Islet precursor cell (in vitro differentiated cells): ENCODE results near the gene COL16A1.

Experiments
- DNase-seq: peaks from one replicate; pipeline ENCODE4 v3.0.0-alpha.2; 2018

Gene COL16A1

DNA sequence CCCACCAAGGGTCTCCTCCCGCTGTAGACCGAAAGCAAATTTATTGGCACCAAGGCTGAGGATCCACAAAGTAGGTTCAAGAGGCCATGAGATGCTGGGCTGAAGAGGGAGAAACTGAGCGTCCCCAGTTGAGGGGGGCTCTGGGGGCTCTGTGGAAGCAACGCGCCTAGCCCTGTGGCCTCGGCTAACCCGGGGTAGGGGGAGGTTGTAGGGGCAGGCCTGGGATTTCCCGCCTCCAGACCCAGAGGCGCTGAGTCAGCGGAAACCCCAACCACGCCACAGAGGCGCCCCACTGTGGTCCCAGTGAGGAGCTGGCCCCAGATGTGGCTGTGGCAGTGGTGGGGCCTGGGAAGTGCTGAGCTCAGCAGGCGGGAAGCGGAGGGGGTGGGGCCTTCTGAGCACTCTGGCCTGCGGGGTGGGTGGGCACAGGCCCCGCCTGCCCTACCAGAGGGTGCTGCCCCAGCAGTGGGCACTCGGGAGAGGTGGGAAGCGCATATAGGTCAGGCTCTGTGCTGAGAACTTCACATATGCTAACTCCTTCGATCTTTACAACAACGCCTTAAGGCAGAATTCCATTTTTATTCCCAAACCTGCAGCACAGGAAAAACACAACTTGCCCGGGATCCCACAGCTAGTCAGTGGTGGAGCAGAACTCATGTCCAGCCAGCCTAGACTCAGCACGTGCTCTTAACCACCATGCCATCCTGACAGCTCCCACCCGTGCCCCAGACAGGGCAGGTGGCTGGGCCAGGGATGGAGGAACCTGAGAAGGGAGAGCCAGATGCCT lies 1.5 kb upstream of the COL16A1 start:
- peak; percentile 88 for DNase-seq

DNA sequence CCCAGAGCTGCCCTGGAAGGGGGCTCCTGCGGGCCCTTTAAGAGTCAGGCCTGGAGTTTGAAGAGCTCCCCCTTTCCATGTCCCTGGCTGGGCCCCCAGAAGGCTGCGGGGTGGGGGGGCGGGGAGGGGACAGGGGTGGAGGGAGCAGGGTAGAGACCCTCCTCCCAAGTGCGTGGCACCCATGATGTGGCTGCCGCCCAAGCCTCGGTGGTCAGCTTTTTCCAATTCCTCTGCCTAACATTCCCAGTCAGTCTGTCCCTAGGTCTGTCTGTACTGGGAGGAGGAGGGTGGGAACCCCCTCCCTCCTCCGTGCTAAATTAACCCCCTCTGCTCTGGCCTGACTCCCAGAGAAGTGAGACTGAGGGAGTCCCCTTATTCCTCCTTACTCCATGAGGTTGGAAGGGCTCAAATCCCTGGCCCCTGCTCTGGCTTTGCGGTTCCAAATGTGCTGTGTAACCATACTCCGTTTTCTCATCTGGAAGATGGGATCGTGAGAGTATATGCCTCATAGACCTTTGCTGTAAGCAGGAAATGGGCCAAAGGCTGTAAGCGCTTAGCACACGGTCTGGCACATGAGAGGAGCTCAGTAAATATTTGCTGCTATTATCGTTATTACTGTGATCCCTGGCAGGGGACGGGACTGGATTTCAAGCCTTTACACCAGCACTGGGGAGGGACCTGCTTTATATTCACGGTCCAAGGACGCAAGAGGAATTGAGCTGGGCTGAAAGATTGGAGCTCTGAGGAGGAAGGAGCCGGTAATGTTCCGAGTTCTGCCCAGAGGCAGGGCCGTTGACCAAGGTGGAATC lies 658 bp upstream of the COL16A1 start:
- no peak for DNase-seq

DNA sequence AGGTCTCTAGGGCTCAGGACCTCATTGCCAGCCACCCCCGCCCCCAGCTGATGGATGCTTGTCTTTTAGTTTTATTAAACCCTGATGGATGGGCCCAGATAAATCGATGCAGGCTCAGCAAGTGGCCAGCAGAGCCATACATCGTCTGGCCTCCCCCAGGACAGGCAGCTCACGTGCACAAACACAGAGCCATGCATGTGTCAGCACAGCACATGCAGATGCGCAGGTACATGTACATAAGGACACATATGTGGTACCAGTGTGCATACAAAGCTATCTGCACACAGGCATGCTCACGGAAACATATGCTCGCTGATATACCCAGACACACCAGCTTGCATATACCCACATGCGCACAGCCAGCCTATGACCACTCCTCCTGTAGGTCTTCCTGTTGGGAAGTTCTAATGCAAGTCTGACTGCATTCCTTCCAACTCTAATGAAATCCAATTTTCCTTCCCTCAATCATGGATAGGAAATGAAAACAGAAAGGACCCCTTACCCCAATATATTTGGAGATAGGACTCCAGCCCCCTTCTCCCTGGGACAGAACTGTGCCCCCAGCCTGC lies 897 bp downstream of the COL16A1 start:
- no peak for DNase-seq

DNA sequence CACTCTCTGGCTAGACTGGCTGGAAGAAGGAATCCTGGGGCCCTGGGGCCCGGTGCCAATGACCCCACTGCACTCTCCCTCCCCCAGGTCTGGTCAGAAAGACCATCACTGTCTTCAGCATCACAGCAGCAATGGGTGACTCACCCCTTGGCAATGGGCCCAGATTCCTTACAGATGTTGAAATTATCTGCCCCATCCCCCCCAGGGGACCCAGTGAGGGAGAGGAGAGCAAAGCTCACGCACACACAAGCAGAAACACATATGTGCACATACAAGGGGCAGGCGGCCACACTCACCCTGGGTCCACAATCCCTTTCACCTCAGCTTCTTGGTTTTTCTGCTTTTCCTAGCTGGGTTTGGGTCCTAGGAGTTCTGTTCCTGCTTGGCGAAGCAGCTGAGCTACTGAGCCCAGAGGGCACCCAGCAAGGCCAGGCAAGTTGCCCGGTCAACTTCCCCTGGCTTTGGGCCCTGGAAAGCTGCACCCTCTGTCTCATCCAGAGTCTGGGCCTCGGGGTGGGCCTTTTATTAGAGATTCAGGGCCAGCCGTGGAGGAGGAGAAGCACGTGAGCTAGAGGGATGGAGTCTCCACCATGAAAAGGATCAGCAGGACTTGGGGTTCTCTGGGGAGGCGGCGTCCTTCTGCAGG lies 2.6 kb downstream of the COL16A1 start:
- peak; percentile 95 for DNase-seq

DNA sequence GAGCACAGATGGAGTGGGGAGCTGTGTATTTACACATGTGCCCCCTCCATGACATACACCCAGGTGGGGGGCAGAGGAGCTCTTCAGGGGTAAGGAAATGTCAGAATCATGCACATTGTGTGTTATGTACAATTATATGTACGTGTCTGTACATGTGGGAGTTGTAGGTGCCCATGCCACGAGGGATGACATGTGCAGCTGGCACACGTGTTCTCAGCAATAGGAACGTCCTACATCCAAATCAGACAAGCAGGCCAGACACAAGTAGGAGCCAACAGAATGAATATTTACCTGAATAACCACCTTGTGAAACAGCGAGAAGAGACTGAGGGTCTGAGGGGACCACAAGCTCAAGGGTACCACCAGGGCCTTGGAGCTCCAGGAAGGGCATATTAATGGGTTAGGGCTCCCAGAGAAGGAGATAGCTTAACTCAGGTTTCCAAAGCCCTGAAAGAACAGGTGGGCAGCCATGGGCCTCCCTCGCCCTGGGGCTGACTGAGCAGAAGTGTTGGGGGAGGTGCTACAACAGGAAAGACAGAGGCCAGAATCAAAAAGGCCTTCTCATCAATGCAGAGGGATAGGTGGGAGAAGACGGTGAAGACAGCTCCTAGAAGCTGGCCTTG lies 3.2 kb downstream of the COL16A1 start:
- no peak for DNase-seq

DNA sequence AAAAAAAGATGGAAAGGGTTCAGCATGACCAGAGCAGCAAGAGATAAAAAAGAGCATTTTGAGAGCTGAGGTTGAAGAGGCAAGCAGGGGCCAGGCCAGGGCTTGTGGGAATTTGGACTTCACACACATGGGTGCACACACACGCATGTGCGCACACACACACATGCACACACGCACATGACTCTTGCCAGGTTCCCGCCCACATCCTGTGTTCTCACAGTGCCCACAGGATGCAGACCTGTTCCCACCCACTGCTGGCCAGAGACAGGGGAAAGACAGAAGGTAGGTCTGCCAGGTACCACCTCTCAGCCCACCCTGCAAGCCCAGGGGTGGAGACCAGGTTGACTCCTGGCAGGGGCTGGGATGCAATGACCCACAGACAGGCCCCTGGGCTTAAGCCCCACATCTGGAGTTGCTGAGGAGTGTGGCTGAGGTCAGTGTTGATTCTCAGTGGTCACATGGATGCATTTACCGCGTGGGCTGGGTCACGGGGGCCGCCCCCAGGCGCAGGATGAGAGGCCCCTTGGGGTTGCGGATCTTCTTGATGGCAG lies 4.4 kb downstream of the COL16A1 start:
- DNase-seq, result no peak

DNA sequence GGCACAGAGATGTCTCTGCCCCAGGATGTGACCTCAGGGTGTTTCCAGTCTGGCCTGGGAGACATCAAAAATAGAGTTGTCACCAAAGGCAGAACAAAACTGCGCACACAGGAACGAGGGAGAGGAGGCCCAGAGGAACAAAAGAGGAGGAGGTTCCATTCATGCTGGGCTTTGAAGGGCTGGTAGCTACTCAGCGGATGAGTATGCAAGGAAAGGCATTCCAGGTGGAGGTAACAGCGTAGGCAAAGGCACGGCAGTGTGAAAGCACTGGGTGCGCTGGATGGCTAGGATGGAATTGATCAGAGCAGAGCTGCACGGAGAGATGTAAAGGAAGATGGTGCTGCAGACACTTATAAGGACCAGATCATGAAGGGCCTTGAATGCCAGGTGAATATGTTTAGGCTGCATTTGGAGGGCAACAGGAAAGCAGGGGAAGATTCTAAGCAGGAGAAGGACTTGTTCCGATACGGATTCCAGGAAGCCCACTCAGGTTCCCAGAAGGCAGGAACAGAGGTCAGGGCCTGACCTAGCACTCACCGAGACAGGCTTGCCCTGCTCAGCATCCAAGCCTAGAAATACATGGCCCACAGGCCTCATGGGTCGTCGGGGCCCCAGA lies 6.3 kb downstream of the COL16A1 start:
- DNase-seq, result no peak

DNA sequence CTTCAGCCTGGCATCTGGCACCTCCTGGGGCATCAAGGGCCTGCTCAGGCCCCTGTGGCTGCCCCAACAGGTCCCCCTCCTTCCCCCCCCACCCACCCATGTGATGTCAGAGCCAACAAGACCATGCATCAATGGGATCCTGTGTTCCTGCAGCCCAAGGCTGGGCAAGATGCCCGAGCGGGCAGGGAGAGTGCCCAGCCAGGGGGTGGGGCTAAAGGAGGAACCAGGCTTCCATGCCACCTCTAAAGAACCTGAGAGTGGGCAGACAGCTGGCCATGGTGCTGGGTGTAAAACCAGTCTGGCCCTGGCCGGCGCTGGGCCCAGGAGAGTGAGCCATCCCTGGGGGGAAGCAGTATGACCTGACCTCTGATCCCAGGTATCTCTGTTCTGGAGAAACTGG lies 7.6 kb downstream of the COL16A1 start:
- no peak for DNase-seq

DNA sequence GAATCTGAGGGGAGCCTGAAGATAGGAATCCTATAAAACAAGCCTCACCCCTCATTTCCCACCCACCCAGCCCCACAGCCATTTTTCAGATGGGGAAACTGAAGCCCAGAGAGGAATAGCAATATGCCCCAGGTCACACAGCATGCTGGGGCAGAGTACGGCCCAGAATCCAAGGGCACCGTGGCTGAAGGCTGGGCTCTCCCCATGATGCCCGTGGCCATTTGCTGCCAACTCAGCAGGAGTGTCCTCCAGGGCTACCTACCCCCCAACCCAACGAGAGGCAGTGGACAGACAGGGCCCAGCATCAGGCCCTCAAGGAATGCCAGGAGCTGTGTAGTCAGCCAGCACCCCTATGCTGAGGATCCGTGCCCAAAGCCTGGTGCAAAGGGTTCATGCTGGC lies 8.5 kb downstream of the COL16A1 start:
- DNase-seq, result no peak

DNA sequence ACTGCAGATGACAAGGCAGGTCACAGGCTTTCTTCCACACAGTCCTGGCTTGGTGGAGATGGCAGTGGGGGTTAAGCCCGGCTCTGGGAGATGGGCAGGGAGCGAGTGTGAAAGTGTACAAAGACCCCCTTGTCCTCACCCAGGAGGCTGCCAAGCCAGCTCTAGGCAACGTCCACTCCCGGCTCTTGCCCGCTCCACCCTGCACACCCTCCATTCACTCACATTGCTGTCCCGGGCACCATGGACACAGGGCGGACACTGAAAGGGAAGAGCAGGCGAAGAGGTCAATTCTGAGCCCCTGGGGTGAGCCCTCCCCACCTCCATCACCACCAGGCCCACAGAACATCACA lies 8.9 kb downstream of the COL16A1 start:
- DNase-seq, result no peak

DNA sequence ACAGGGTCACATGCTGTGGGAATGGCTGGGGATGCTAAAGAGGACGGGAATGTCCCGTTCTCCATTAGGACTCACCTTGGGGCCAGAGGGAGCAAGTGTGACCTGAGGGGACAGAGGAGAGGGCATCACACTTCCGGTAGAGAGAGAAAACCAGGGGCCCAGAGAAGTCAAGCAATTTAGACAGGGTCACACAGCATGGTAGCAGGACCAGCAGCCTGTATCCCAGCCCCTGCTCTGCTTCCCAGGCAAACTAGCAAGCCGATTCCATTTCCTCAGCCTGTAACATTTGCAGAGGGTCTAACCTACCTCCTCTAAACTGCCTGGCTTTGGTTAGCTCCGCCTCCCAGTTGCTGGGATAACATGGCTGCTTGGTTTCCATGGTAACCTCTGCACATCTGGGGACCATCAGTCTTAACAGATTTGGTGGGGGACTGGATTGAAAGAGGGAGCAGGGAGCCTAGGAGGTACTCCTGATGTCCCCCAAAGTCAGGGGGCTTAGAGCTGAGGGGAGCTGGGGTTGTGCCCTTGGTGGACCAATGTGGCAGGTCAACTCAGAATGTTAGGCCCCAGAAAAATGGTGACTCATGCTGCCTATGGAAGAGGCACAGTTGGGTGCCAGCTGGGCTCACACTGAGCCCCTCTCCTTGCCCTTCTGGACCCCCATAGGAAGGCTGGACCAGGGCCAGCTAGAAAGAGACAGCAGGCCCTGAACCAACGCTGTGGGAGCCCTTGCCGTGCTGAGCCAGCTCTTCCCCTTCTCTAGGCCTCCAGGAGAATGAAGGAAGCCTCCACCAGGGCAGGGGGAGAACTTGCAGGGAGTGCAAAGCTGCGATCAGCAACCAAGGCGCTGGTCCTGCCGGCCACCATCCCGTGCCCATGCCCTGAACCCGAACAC lies 9.5 kb downstream of the COL16A1 start:
- no peak for DNase-seq

DNA sequence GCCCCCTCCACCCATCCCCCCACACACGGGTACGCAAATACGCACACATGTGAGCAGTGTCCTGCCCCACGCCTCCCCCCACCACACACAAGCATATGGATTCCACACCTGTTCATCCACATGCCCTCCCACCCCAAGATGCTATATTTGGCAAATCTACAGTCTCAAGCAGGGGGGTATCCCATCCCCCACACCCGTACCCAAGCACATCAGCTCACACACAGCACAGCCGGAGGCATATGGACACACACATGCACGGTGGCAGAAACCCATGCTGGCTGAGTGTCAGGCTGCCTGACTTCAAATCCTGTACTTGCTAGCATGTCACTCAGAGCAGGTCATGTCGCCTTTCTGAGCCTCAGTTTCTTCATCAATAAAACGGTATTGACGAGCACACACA lies 10.6 kb downstream of the COL16A1 start:
- no peak for DNase-seq

DNA sequence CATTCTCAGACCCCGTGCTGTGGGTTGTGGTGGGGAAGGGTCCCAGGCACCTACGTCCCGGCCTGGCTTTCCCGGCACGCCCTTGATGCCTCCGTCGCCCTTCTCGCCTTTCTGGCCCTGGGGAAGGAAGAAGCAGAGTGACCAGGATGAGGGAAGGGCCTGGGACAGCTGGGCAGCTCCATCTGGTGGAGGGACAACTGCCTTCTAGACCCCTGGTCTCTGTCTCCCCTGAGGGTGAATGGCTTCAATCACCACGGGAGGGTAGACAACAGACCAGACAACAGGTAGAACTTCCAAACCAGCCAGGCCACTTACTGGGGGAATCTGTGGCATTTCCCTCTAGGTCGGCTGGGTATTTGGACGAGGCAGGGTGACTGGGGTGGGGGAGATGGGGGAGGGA lies 11.9 kb downstream of the COL16A1 start:
- DNase-seq, result peak; percentile 88

DNA sequence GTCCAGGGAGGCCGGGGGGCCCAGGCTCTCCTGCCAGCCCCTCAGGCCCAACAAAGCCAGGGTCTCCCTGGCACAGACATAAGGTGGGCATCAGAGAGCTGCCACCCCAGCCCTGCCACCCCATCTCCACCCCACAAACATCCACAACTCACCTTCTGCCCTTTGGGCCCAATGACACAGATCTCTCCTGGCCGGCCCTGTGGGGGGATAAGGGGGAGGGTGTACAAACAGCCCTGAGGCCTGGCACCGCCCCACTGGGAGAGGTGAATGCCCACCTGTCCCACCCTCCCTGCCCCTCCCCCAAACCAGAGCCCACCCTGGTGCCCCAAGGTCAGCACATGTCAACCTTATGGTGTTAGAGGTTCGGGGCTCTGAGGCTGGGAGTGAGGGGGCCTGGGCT lies 12.4 kb downstream of the COL16A1 start:
- no peak for DNase-seq

DNA sequence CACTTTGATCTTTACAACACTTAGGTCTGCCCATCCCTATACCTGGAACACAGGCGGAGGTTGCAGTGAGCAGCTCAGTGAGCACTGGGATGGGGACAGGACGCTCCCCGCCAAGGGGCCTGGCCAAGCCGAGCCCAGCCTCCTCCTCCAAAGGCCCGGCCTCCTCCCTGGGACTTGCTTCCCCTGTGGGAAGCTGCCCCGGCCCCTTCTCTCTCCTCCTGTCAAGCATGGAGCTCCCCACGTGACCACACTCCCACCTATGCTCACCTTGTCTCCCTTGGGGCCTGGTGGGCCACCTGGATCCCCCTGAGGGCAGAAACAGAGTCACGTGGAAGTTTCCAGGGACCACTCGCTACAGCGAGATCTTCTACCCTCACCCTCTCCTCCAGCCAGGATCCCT lies 12.9 kb downstream of the COL16A1 start:
- no peak for DNase-seq

DNA sequence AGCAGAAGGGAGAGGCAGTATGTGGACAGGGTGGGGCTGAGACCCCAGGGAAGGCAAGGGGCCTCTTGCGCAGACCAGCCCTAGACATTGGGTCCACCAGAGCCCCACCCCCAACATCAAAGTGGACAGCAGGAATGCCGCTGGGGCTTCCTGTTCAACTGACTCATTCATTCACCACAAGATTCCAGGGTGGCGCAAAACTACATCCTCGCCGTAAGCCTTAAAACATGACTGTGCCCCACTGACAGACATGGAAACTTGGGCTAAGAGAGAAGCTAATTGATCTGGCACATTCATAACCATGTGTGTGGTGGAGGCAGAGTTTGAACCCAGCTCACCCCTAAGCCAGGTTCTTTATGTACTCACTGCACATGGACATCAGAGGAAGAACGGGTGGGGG lies 14.0 kb downstream of the COL16A1 start:
- peak; percentile 86 for DNase-seq

DNA sequence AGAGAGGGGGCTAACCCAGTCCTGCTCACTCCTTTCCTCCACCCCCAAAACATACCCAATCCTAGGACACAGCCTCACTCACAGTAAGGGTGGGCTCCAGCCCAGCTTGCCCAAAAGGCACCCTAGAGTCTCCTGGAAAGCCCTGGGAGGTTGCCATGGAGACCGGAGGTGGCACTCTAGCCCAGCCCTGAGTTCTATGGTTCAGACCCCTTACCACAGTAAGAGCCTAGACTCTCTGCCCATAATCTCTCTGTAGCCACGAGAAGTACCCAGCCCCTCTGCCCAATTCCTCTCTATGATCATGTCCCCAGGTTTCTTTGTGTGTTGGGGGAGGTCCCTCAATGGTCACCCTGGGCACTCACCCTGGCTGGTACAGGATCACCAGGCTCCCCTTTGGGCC lies 14.4 kb downstream of the COL16A1 start:
- no peak for DNase-seq

DNA sequence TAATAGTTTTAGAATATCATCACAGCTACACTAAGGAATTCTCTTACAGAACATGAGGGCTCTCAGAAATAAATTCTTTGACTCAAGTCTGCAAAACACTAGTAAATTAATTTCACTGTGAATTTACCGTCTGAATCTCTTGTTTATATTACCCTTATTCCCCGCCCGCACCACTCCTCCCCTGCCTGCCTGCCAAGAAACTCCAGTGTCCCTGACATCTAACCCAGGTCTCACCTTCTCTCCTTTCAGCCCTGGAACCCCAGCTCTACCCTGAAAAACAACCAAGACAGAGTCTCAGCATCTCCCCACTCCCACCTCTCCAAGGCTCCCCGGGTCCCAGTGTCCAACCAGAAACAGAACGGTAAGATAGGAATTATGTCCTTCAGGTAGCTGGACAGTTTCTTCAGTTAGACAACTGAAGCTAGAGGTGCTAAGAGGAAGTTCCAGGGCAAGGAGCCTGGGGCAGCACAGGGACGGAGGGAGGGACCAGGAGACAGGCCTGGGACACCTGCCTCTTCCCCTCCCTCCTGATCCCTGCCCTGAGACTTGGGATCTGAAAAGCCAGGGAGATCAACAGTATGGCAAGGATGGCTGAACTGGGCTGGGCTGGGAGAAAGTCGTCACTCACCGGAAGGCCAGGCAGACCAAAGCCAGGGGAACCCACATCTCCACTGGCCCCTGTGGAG lies 15.4 kb downstream of the COL16A1 start:
- DNase-seq, result no peak

DNA sequence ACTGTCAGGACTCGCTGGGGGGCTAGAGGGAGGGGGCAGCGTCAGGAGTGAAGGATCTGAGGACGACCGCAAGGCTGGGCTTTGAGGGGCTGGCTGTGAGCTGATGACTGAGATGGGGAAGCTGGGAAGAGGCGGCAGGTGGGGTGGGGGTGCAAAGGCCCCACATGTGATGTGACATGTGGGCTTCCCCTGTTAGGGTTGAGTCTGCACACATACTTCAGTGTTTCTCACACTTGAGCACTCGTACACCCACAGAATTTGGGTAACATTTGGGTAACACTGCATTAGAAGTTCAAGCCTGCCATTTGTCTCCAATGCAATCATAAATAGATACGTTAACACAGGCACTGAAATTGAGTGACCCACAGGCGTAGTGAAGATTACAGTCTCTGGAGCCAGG lies 16.2 kb downstream of the COL16A1 start:
- no peak for DNase-seq

DNA sequence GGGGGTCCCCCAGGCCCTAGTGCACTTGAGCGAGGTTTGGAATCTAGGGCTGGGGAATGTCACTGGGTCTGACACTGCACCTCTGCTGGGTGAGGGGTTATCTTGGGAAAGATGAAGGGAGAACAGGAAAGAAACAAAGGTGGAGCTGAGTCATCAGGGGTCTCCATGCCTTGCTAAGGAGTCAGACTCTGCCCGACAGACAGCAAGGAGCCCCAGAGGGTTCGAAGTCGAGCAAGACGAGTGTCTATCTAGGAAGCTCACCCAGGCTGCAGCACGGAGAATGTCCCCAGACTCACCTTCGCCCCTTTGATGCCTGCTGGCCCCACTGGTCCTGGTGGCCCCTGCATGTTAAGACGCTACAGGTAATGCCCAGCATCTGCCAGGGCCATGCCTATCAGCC lies 18.0 kb downstream of the COL16A1 start:
- DNase-seq, result no peak

DNA sequence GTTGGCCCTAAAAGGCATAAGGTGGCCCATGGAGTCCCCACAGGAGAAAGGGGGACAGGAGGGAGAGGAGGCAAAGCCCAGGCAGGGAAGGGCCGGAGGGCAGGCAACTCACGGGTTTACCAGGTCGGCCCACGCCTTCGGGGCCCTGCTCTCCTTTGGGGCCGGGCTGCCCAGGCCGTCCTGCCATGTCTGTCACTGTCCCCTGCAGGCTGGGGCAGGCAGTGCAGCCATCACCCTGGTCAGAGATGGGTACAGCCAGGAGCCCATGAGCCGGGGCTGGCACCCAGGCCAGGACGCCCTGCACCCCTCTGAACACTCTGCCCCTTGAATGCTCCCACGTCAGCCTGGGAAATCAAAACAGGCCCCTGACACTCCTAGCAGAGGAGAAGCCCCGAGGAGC lies 19.8 kb downstream of the COL16A1 start:
- DNase-seq, result no peak
